GM18505 (cell line): ENCODE measurements around the gene TSHZ3.

ENCODE experiments used
- ATAC-seq: cut with Tn5 transposase; IDR thresholded peaks from one replicate; pipeline ENCODE4 v1.9.1; 2021; ENCODE audit not compliant: unreplicated experiment
- POLR2A ChIP-seq: IDR thresholded peaks from 4 replicates; pipeline ENCODE4 v1.6.1; 2011; ENCODE audit warnings: borderline replicate concordance; ENCODE audit not compliant: insufficient read depth, insufficient read length; ENCODE audit errors: extremely low read depth

TSHZ3 gene

DNA sequence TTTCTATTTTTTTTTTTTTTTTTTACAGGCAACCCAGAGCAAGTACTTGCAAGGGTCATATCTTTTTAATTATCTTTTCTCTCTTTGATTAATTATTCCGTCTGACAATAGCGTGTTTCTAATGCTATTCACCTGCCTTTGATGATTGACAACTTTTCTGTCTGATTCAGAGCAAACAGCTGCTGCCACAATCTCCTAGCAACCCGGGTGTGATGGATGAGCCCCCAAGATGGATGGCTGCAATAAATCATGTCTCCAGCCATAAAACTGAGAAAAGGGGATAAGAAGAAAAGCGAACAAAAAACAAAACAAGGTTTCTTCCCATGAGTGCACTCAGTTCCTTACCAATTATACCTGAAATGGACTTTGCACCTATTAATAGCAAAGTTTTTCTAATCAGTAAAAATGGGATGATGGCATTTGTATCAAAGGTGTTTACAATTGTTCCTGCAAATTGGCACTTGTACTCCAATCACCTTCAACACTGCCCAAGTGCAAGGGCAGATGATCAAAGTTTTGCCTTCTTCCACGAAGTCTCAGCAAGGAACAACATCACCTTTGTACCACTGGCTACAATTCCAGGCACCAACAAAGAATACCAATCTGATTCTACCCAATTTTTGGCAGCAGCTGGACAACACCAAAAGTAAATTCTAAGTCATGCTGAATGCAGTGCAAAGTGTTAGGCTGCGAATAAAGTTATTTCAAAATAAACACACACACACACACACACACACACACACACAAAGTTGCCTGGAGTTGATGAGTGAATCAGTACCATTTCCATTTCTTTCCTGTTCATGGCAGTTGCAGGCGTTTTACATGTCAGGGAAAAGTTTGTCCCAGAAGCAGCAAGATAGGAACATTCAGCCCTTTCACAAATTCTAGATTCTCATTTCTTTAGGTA is 12.0 kb downstream of the TSHZ3 start:
- no peak for TF ChIP-seq POLR2A
- ATAC-seq: no peak

GRCh38 chr19:31335716-31336115 is 13.5 kb downstream of the TSHZ3 start:
- no peak for ATAC-seq
- TF ChIP-seq POLR2A: no peak

DNA sequence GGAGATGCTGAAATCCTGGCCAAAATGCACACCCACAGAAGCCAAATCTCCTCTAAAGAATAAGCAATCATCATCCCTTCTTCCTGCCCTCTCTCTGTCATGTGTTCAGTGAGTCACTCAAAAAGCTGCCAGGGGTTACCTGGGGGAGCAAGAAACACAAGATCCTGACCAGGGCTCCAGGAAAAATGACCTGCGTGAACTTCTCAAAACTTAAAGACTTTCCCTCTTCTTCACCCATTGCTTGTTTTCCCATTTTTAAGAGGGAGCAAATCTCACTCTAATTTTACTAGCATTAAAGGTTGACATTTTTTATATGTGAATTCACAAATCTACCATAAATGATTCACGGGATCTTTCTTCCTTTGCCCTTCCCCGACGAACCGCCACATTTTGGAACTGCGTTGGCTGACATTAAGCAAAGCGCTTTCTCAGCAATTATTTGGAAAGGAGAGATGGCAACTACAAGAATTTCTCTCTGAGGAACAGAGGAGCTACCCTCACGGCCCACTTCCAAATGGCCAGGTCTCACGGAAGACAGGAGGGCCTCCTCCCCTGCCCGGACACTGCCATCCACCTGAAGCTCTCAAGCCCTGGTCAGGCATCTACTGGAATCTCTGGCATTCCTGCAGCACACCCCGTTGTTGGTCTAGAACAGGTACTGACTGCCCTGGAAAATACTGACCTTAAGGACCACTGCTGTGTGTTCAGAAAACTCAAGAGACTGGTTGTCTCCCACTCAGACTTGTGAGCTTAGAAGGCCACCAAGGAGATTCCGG is 14.2 kb downstream of the TSHZ3 start:
- TF ChIP-seq POLR2A: no peak
- ATAC-seq: no peak

DNA sequence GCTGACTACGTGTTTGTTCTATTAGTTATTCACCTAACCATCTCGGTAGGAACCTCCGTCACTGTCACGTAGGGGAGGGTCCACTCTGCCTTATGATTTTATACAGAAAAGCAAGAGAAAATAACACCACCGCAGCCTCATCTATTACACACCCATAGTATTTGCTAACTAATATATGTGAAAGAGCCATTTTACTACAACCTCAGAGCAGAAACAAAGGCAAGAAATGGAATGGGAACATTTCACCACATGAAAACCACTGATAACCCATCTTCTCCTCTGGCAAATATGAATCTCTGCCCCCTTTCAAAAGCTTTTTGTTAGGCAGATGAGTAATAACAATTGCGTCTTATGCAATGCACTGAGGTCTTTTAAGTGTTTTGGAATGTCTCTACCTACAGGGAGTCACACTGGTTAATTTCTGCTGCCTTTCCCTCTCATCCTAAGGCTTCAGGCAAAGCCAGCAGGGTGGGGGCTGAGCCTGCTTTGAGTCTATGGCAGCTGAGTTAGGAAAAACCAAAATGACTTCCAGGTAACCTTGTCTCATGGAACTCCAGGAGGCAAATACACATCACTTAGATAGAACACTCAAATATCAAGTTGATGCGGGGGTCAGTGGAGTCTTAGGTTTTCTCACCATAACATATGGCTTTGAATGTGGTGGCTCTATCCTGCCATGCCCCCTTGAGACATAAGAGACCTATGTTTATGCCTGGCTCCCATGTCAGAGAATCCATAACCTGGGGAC is 15.0 kb downstream of the TSHZ3 start:
- ATAC-seq: no peak
- TF ChIP-seq POLR2A: no peak

DNA sequence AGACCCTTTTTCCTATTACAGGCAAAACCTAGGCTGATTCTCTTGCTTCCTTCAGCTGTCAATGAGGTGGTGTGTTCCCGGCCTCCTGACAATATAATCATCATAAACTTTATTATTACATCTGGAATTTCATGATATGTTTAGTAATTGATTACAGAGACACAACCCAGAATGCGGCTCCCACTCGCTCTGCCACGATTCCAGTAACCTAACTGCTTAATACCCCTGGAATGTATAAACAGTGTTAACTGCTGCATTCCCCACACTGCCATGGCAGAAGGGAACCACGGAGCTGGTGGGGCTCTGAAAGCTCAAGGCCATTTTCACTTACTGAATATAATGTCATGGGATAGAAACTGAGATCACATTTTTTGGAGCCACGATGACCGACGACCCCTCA is 17.1 kb downstream of the TSHZ3 start:
- no peak for TF ChIP-seq POLR2A
- ATAC-seq: no peak

- no peak for ATAC-seq
- no peak for TF ChIP-seq POLR2A
These were observed 17.7 kb downstream of the TSHZ3 start for GRCh38 chr19:31331536-31331935.

- no peak for TF ChIP-seq POLR2A
- ATAC-seq: no peak
These were observed 18.5 kb downstream of the TSHZ3 start for GRCh38 chr19:31330761-31331160.

GRCh38 chr19:31330237-31330636 is 19.0 kb downstream of the TSHZ3 start:
- TF ChIP-seq POLR2A: no peak
- no peak for ATAC-seq

- no peak for ATAC-seq
- TF ChIP-seq POLR2A: no peak
These were observed 19.4 kb downstream of the TSHZ3 start for GRCh38 chr19:31329819-31330218.

- TF ChIP-seq POLR2A: no peak
- no peak for ATAC-seq
These were observed 21.0 kb downstream of the TSHZ3 start for GRCh38 chr19:31328238-31328637.

GRCh38 chr19:31326329-31327028 is 22.8 kb downstream of the TSHZ3 start:
- no peak for TF ChIP-seq POLR2A
- no peak for ATAC-seq

DNA sequence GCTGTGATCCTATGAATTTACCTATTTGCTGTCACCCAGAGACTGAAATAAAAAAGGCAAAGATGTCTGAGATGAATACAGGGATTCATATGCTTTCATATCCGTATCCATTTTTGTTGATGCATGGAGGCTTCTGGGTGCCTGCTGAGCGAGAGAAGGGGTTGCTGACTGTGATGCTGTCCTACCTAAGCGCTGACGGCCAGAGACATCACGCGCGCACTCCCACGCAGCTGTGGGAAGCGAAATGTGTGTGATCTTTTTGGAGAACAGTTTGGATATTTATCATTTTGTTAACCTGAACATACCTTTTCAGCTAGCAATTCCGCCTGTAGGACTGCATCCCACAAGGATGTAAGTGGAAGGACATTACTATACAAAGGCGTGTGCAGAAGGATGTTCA is 23.9 kb downstream of the TSHZ3 start:
- no peak for TF ChIP-seq POLR2A
- ATAC-seq: no peak

GRCh38 chr19:31319465-31319864 is 29.8 kb downstream of the TSHZ3 start:
- no peak for ATAC-seq
- TF ChIP-seq POLR2A: no peak
